CD4-positive, alpha-beta T cell treated with Interleukin-17A for 4 hours (primary cell): Measurements from ENCODE around the gene SLC4A1.

Source experiments
- DNase-seq: peaks from one replicate; pipeline ENCODE4 v3.0.0-alpha.2; 2020; ENCODE audit warnings: mixed read lengths

The SLC4A1 gene

DNA sequence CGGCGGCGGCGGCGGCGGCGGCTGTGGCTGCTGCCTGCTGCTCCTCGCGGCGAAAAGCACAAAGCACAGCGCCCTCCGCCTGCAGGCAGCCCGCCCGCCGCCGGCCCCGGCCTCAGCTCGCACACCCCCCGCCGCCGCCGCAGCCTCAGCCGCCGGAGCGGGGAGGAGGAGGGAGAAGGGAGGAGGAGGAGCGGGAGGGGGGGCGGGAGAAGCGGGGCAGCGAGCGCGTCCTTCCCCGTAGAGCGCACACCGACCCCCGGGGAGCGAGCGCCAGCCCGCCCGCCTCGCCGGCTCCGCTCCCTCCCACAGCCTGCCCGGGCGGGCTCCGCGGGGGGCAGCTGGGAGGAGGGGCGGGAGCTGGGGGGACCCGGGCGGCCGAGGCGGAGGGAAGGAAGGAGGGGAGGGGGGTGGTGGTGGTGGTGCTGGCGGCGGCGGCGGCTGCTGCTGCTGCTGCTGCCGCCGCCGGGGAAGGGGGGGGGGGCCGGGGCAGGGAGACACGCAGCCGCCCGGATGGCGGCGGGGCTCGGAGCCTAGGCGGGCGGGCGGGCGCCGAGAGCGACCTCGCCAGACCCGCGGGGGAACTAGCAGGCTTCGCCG is 48.2 kb downstream of the SLC4A1 start, which contains the start of gene UBTF:
UBTF (minus strand) TSS at position 60 of the 597 bp plus-strand sequence. CDS start 1,446 bp downstream, outside the sequence.
- DNase-seq: peak; percentile 85

DNA sequence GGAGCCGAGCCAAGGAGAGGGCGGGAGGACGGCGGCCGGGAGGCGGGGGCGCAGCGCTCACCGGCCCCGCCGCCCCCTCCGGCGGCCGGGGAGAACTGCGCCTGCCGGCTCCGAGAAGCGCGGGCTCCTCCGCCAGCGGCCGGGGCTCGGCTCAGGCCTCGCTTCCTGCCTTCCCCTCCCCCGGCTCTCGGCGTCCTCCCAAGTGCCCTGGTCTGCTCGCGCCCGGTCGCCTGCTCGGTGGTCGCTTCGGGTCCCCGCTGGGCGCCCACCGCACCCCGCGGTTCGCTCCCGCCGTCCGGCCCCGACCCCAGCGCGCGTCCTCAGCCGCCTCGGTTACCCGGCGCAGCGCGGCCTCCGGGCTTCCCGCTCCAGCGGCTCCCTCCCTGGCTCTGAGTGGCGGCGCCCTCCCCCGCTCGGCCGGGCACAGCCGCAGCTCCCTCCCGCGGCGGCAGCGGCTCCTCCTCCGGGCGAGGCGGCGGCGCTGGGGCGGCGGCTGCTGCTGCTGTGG is 48.8 kb downstream of the SLC4A1 start:
- peak; percentile 75 for DNase-seq

DNA sequence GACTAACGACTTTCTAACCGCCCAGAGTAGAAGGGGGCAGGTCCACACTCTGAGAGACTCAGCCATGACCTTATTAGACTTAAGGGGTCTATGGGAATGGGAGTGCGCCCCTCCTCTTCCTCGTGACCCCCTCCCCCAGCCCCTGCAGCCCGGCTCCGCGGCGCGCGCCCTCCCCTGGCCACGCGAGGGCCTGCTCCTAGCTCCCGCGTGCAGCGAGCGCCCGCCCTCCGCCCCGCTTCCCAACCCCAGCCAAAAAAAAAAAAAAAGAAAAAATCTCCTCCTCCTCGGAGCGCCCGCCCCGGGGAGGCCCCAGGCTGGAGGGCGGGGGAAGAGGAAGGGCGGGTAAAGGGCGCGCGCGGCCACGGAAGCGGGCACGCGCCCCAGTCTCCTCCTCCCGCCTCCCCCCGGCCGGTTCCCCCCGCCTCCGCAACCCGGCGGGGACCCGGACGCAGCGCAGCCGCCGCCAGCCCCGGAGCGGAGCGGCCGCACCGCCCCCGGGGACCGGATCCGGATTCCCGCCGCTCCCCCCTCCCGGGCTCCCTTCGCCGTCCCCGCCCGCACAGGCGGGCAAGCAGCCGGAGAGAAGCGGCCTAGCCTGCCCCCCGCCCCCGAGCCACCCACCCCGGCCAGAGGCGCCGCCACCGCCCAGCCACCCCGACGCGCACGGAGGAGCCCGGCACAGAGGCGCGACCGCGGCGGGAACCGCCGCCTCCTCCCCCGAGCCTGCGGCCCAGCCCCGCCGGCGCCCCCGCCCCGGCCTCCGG is 49.4 kb downstream of the SLC4A1 start:
- DNase-seq: peak; percentile 92

DNA sequence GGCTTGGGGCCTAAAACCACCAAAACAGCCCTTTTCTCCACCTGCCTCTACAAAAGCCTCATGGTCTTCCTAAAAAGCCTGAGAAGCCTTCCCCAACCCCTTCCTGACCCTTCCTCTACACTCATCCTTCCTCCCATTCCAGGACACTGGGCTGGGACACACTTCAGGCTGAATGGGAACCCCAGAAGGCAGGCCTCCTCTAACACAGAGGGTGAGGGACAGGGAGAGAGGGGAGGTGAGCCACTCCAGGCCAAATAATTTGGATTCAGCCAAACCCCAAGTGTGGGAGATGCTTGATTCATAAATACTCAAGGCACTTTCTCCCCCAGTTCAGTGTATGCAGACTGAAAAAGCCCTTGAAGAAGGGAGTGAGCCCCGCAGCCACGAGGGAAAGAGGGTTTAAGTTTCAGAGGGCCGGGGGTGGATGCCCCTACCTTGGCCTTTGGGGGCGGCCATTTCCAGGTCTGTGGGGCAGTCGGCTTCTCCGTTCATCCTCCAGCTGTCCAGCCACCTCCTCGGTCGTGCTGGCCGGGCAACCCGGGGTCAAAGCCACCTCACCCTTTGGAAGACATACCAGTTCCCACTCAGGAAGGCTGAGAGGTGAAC is 50.1 kb downstream of the SLC4A1 start:
- peak; percentile 25 for DNase-seq

DNA sequence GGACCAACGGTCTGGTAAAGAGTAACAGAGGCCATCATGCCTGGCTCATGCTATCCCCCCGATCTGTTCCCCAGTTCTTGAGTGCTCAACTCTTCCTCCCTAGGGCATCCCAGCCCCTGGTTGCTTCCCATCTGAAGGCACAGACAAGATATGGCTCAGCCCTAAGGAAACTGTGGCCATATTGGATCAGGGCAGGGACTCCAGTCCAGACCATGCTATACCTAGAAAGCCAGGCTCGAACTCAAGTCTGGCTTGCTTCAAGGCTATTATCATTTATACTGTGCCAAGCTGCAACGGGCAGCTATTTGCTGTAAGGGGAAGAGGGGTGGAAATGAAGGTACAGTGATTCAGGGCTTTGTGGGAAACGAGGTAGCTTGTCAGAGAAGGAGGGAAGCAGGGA is 51.2 kb downstream of the SLC4A1 start:
- peak; percentile 23 for DNase-seq

DNA sequence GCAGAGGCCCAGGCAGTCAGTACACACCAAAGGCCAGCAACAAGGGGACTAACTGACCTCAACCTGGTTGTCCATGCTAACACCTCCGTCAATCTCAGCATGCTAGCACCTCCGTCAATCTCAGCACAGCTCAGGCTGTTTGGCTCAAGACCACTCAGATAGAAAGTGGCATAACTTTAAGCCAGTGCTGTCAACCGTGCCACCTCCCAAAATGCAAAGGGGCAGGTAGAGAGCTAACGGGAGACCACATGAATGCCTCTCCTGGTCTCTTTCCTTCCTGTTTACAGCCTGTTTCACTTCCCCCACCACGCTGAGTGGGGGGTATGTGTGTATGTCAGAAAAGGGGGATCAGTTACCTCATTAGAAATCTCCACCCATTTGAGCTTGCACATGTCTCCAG is 51.8 kb downstream of the SLC4A1 start:
- DNase-seq: peak; percentile 72

DNA sequence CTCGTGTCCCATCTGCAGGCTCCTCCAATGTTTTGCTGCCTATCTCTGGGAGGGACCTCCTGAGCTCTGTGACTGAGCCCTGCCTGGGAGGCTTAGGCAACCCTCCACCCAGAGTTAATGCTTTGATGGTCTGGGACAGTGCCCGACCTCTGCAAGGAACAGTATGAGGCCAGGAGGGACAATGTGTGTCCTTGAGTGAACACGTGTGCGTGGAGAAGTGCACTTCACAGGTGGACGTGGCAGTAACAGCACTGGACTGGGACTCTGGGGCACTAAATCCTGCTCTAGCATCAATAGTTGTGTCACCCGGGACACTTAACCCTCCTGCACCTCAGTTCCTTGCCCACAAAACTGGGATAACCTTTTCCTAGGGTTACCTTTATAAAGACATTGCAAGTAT is 53.0 kb downstream of the SLC4A1 start:
- no peak for DNase-seq

DNA sequence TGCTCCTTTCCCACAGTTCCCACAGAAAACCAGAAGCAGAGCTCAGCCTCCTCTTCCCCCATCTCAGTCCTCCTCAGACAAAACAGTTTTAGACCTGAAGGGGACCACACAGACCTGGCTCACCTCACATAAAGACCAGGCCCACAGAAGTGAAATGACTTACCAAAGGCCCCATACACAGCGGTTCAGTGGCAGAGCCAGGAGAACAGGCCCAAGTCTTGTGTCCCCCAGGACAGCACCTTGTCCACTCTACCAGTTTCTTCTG is 53.8 kb downstream of the SLC4A1 start:
- DNase-seq: no peak

DNA sequence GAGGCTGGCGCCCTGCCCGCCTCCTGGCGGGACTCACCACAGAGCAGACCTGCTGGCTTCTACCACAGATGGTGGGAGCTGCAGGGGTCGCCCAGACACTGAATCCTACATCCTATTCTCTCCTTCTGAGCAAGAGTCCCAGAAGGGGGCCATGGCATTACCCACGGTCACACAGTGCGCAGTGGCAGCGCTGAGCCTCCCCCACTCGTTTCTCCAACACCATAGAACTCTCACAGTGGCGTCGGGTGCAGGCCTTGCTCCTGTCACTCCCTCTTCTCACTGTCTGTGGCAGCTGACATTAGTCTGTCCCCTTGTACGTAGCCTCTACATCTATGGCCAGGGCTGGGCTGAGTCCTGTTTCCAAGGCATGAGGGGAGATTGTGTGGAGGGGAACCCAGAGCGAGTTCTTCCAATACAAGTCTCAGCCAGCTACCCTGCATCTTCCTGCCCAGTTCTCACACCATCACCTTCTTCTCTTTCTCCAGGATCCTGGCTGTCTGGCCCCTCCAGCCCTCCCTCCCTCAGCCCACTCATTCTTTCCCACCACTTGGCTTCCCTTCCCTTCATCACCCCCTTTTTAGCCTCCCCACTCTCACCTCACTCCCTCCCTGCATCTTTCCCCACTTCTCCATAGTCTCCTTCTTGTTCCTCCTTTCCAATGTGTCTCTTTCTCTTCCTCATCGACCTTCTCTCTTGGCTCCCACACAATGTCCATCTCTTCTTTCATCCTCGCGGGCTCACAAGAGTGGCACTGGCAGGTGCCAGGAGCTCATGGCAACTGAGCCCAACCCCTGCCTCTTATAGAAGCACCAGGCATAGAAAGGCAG is 54.3 kb downstream of the SLC4A1 start:
- no peak for DNase-seq

DNA sequence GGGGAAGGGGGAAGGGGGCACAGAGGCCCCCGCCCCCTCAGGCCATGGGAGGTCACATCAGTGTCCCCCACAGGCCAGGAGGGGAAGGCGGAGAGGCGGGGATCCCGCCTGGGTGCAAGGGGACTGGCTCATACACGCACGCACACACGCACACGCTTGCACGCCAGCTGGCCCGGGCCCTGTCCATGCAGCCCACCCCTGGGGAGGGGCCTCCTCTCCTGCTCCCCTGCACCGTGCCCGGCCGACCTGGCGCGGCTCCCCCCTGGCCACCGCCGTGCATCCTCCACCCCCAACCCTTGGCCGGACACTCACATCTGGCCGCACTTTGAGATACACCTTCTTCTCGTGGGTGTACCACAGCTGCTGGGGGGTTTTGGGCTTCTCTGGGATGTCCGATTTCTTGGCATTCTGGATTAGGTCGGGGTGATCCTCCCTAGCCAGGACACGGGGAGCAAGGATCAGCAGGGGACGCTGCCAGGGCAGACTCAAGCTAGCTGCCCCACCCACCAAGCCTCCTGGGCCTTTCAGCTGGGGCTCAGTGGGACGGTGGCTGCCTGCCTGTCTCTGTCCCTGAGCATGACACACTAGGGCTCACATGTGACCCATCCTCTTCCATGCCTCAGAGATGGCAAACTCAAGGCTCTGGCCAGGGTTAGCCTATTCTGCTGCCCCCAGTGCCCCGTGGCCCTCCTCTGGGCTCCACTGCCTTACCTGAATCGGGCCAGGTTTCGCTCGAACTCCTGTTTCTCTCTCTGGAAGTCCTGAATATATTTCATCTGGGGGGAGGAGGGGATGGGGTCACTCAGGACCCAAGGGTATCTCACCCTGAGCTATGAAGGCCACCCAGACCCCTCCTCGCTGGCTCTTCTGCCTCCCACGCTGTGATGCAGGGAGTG is 55.2 kb downstream of the SLC4A1 start:
- DNase-seq: no peak

DNA sequence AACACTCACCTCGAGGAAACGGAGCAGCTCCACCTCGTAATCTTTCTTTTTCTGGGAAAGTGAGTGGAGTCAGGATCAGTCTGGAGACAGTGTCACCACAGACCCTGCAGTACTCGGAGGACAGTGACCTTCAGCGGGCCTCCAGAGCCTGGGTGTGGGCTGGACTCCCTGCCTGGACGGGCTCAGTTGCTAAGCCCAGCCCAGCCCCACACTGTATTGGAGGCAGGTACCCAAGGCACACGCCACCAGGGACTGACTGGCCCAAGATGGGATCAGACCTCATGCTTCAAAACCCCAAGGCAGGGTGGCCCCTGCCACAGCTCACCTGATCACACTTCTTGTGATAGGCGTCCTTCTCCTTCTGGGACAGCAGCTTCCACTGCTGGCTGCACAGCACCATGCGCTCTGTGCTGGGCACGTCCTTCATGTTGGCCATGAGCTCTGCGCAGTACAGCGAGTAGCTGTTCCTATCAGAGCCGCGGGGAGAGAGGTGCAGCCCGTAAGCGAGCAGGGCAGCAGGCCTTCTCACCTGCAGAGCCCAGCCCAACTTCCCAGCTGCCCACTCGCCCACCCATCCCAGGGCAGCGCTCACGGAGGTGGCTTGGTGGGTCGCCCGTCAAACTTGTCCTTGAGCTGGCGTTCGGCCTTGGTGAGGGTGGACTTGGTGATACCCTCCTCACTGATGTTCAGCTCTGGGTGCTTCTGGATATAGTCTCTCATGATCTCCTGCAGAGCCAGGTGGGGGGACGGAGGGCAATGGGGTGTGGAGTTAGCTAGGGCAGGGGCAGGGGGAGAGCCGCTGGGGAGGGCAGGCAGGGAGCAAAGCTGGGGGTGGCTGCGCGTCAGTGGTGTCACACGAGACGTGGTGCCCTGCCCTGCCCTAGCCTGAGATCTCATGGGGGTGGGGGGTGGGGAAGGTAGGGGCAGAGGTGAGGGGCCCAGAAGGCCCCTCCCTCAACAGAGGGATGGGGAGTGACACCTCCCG is 56.4 kb downstream of the SLC4A1 start:
- no peak for DNase-seq

DNA sequence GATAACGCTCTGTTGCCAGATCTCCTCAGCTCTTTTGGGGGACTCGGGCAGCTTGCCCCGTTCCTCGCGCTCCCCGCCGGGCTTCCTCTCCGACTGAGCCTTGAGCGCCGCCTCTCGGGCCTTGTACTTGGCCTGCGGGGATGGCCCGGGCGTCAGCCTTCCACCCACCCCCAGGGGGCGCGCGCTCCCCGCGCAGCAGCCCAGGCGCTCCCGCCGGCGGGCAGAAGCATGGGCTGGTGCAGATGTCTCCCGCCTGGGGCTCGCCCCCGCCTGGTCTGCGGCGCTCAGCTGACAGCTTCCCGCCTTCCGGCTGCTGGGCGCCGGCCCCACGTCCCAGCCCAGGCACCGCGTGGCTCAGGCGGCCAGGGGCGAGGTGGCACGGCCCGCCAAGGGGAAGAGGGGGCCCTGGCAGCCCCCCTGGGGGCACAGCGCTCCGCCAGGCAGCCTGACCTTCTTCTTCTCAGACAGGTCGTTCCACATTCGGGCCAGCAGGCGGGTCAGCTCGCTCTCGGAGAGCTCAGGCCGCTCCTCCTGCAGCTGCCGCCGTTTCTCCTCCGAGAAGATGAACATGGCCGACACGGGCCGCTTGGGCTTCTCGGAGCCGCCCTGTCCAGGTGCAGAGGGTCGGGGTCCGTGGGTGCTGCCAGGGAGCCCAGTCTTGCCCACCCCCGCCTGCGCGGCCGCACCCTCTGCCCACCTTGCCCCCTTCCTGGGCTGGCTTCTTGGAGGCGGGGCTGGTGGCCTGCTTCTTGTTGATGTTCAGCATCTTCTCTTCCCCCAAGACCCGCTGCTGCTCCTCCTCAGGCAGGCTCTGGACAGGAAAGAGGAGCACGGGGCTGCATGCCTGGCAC is 57.4 kb downstream of the SLC4A1 start:
- DNase-seq: peak; percentile 94

DNA sequence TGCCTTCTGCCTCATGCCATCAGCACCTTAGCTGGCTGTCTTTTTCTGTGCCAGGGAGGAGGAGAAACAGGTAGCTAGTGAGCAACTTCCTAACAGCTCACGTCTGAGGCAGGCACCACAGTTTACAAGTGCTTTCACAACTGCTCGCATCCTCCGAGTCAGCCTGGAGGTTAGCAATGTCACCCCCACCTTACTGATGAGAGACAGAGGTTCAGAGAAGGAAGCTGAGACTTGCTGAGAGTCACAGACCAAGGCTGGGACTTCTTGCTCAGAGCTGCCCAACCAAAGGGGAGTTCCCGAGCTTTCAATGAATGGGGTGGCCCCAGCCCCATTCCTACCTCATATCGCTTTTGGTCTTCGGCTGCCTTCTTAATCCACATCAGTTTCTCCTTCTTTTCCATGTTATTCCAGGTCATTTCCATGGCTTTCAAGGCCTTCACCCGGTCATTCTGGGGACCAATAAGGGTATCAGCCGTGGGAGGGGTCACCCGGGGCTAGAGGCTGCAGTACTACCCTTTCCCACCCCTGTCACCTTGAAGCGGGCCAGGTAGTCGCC is 58.1 kb downstream of the SLC4A1 start:
- DNase-seq: no peak

DNA sequence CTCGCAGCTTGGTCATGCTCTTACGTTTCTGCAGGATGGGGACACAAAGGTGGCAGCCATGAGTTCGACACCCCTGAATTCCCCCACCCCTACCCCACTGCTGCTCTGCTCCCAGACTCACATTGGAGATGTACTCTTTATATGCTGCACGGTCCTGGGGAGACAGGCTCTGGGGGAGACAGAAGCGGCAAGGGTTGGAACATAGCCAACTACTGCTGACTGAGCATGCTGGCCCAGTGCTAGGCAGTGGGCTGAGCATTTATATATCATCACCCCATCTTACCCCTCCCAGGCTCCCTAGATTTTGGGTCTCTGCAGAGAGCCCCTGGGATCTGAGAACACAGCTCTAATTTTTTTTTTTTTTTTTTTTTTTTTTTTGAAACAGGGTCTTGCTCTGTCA is 60.2 kb downstream of the SLC4A1 start:
- no peak for DNase-seq

DNA sequence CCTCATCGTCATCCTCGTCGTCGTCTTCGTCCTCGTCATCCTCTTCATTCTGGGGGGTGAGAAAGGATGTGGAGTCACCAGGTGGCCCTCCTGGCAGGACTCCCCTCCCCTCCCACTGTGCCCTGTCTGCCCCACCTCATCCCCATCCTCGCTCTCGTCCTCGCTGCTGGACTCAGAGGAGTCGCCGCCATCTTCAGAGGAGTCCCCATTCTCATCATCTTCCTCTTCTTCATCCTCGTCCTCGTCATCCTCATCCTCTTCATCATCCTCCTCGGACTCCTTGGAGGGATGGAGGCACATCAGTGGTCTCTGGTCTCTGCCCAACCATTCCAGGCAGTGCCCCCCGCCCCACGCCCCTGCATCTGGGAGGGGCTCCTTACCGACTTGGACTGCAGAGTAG is 60.6 kb downstream of the SLC4A1 start:
- no peak for DNase-seq

DNA sequence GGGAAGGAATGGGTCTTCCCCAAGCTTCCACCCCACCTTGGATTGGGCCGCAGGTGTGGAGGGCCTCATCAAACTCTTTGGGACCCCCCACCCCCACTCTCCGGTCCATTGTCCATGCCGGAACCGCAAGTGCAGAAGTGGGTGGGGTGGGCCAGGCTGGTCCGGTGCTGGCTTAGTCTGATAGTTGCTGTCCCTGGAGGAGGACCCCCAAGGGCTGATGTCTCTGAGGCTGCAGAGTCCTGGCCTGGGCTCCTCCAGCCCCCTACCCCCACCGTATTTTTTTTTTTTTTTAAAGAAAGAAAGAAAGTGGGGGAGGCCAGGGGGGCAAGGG is 61.1 kb downstream of the SLC4A1 start:
- DNase-seq: no peak

DNA sequence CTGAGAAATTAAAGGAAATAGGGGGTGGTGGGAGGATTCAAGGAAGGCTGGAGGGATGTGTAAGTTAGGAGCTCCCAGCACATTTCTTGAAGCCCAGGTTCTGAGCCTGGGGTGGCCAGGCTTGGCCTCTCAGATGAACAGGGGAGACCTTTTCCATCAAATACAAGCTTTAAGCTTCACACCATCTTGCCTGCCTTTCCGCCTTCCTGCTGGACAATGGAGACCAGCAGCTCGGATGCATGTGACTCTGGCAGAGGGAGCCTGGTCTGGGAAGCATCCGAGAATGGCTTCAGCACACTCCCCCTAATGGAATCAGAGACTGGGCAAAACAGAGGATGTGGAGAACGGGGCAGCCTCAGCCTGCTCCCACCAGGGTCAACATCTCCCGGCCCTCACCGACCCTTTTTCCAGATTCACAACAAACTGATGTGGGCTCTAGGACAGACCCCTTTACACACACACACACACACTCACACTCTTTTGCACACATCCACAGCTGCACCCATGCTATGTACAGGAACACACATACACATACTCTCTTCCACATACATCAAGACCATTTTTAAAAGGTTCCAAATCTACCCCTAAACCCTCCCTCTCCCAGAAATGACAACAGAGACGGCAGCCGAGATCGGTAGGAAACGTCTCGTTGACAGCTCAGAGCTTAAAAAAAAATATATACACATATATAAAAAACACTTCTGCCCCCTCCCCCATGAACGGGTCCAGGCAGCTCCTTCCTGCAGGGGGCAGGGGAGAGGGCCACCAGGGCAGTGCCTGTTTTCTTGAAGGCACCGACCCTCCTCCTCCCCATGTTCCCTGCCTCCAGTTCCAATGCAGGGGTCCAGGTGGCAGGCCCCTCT is 61.7 kb downstream of the SLC4A1 start:
- DNase-seq: no peak

DNA sequence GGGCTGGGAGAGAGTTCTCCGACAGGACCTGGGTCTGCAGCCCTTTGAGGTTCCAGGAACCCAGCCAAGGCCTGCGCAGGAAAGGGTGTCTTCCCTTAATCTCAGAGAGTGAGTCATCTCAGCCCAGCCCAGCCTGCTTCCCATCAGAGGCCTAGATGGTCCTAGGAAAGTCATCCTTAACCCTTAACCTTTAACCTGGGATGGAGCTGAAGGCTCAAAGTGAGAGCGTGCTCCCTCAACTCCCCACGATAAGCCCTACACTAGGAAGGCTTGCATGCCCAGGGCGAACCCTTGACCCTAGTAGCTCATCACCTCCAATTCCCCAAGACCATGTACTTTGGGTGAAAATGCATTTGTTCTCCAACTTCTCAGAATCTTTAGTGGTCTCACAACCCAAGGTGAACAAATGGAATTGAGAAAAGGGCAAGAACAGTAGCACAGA is 63.5 kb downstream of the SLC4A1 start:
- DNase-seq: no peak
